GM04504 (cell line): ENCODE measurements around the gene CDH1.

Source experiments
- DNase-seq: peaks from one replicate; pipeline ENCODE4 v3.0.0-alpha.2; 2012; ENCODE audit warnings: low read depth

The CDH1 gene

DNA sequence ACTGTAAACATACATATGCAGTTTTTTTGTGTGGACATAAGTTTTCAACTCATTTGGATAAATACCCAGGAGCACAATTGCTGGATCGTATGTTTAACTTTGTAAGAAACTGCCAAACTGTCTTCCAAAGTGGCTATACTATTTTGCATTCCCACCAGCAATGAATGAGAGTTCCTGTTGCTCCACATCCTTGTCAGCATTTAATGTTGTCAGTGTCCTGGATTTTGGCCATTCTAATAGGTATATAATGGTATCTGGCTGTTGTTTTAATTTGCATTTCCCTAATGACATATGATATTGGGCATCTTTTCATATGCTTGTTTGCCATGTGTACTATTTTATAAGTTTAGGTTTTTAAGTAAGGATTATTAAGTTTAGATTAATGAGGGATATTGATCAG, 120.4 kb downstream of the CDH1 start:
- DNase-seq = no peak

DNA sequence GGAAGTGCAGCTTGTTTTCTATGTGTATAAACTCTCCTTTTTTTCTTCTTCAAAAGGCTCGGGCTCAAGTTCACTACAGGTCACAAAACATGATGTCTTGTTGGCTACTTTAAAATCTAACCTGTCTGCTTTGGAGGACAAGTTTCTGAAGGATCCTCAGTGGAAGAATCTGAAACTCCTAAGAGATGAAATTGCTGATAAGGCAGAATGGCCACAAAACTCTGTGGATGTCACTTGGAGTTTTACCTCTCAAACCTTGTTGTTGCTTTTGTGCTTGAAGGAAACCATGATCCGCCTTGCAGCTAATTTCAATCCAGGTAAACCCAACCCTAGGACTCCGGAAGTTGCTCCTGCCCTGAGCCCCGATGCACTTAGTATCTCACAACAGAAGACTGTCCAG, 122.7 kb downstream of the CDH1 start:
- DNase-seq = no peak

DNA sequence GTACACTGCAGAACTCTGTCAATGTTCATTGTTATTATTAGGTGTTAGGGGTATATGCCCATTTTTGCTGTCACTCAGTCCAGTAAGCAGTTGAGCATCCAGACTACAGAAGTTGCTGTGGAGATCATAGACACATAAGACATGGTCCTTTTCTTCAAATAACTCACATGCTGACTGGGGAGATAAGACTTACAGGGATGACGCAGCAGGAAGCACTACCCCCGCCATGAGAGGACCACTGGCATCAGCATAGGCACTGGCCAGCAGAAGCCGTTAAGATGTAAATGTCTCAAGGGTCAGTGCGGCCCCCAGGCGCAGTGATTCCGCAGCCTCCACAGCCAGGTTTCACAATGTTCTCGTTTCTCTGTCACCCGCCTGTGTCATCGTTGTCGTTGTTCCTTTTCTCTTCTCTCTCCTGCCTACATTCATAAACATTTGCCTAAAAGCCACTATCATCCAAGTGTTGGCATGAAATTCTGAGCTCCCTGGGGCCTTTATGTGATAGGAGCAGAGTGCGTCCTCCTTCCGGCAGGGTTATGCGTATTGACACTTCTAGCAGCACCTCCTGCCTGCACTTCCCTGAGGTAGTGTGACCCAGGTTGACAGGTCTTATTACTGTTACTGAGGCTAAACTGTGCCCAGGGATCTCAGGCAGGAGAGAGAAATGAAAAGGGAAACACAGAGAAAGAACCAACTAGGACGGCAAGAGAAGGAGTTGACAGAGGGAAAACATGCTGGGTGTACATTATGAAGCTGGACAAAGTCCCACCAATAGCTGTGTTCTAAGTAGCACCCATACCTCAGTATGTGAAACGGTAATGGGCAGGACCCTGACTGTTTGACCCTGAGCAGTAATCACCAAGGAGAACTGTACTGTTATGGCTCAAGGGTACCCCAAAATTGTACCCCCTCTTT, 124.1 kb downstream of the CDH1 start:
- DNase-seq = no peak

DNA sequence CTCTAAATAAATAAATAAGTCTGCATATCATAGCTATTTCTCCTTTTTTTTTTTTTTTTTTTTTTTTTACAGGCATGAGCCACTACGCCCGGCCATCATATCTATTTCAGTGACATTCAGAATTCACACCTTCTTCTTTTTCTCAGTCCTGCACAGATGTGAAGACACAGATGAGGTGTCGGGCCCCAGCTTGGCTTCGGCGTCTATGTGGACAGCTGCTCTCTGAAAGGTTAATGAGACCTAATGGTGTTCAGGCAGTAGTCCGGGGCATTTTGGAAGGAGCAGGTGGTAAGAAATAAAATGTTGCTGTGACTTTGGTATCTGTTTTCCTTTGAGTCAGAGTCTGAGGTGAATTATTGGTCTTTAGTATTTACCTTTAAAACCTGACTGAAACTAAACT, 129.8 kb downstream of the CDH1 start:
- DNase-seq = no peak

DNA sequence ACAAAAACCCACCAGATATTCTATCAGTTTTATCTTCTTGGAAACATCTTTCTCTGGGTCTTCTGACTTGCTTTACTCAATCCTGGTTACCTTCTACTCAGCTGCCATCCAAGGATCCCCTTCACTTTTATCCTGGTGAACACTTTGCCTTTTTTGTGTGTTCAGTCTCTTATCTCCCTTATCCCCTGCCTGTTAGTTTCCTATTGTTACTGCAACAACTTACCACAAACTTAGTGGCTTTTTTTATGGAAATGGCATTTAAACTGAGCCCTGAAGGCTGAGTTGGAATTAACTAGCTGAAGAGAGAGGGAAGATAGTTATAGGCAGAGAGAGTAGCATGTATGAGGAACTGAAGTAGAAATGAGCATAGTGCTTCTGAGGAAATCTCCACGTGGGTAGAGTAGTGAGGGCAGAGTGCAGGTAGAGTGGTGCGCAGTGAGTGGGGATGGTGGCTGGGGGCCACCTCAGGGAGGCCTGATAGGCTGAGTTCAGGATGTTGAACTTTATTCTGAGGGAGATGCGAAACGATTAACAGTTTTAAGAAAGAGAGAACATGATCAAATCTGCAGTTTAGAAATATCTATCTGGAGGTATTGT, 132.5 kb downstream of the CDH1 start:
- no peak for DNase-seq

DNA sequence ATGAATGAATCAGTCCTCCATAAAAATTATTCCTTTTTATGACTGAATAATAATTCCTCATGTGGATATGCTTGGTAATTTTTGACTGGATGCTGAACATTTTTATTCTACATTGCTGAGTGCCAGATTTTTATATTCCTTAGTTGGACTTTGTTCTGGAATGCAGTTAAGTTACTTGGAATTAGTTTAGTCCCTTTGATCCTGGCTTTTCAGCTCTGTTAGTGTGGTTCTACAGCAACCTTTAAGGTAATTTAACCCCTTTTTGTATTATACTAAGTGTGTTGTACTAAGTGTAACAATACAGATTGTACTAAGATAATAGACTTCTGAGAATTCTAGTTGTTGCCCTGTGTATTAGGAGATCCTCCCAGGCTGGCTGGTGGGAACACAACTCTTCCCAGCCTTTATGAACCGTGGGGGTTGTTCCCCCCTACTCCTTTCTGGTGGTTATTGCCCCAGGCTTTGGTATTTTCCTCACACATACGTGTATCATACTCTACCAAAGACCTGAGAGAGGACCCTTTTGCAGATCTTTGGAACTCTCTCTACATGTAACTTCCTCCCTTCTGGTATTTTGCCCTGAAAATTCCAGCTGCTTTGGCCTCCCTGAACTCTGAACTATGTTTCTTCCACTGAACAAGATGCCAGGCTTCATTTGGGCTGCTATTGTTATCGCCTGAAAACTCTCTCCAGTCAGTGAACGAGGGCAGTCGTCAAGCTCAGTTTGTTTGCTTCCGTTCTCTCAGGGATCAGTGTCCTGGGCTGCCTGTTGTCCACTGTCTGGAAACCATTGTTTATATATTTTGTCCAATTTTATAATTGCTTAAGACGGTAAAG, 136.8 kb downstream of the CDH1 start:
- DNase-seq = no peak

DNA sequence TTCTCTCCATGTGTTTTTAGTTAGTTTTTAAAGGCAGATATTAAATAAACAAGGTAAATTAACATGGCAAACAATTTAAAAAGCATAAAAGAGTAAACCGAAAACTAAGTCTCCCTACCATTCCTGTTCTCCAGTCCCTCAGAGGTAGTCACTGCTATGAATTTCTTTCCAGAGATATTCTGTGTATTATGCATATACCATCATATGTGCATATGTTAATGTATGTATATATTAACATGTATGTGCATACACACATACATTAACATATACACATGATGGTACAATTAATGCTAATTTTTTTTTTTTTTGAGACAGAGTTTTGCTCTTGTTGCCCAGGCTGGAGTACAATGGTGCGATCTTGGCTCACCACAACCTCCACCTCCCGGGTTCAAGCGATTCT, 138.8 kb downstream of the CDH1 start:
- no peak for DNase-seq

DNA sequence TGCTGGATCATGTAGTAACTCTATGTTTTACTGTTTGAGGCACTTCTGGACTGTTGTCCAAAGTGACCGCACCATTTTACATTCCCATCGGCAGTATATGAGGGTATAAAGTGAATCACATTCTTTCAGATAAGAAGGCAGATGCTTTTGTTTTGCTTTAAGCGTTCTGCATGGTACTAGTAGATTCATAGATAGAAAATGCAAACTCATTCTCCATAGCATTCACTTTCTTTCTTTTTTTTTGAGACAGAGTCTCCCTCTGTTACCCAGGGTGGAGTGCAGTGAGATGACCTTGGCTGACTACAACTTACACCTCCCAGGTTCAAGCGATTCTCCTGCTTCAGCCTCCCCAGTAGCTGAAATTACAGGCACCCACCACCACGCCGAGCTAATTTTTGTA, 146.6 kb downstream of the CDH1 start:
- DNase-seq = no peak

DNA sequence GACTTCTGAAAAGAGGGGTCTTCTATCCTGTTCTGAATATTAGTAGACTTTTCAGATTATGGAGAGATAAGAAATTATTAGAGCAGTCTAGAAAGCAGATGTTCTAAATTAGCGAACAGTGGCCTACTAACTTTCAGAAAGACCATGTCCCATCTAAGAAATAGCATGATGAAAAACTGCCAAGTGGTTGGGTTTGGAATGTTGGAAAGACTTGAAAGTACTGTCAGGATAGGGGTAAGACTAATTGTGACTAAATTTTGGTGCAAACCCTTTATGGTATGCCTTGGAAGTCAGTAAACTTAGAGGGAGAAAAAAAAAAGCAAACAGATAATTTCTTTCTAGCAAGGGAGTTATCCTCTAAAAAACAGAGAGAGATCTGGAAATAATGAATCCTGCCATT, 147.3 kb downstream of the CDH1 start:
- DNase-seq = no peak
